ENCODE measurements around the gene TMEM263. TPM values are rescaled to one million over a fixed set of nuclear protein-coding genes. Genes with fewer than 3 reads are reported as not detected.

Gene TMEM263
- total and polyA plus RNA-seq, 9 of the 15 experiments (the other 6 are each of a cell fraction or from before 2014, with no cell fraction given): 12.6 to 36.7 (median 24.4) TPM

- TF ChIP-seq, protein P1, sequence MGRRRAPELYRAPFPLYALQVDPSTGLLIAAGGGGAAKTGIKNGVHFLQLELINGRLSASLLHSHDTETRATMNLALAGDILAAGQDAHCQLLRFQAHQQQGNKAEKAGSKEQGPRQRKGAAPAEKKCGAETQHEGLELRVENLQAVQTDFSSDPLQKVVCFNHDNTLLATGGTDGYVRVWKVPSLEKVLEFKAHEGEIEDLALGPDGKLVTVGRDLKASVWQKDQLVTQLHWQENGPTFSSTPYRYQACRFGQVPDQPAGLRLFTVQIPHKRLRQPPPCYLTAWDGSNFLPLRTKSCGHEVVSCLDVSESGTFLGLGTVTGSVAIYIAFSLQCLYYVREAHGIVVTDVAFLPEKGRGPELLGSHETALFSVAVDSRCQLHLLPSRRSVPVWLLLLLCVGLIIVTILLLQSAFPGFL (CRISPR knock-in tag; IDR thresholded peaks at IDR 0.05): no peak
- TF ChIP-seq, protein P2, sequence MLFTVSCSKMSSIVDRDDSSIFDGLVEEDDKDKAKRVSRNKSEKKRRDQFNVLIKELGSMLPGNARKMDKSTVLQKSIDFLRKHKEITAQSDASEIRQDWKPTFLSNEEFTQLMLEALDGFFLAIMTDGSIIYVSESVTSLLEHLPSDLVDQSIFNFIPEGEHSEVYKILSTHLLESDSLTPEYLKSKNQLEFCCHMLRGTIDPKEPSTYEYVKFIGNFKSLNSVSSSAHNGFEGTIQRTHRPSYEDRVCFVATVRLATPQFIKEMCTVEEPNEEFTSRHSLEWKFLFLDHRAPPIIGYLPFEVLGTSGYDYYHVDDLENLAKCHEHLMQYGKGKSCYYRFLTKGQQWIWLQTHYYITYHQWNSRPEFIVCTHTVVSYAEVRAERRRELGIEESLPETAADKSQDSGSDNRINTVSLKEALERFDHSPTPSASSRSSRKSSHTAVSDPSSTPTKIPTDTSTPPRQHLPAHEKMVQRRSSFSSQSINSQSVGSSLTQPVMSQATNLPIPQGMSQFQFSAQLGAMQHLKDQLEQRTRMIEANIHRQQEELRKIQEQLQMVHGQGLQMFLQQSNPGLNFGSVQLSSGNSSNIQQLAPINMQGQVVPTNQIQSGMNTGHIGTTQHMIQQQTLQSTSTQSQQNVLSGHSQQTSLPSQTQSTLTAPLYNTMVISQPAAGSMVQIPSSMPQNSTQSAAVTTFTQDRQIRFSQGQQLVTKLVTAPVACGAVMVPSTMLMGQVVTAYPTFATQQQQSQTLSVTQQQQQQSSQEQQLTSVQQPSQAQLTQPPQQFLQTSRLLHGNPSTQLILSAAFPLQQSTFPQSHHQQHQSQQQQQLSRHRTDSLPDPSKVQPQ (CRISPR knock-in tag; IDR thresholded peaks at IDR 0.05; ENCODE audit: borderline replicate concordance): no peak
- TF ChIP-seq POLR2AphosphoS5 (IDR thresholded peaks at IDR 0.05; ENCODE audit: control insufficient read depth, insufficient read depth, low read depth, low read length) (peak; percentile 70), RBM25 (IDR thresholded peaks at IDR 0.05; ENCODE audit: low read depth, low read length, severe bottlenecking) (no peak), ZNF518B (CRISPR knock-in tag; IDR thresholded peaks at IDR 0.05) (no peak), XRCC4 (IDR thresholded peaks at IDR 0.05; ENCODE audit: extremely low read depth, insufficient read depth, insufficient read length) (no peak), HSF4 (CRISPR knock-in tag; IDR thresholded peaks at IDR 0.05; ENCODE audit: borderline replicate concordance) (no peak), CHD1 (IDR thresholded peaks at IDR 0.05; ENCODE audit: low read length) (no peak), KDM5B (IDR thresholded peaks at IDR 0.05; ENCODE audit: insufficient replicate concordance, low read depth, low read length) (peak; percentile 46), ZNF146 (CRISPR knock-in tag; IDR thresholded peaks at IDR 0.05; ENCODE audit: unreplicated experiment) (no peak), ZNF384 (IDR thresholded peaks at IDR 0.05; ENCODE audit: low read depth, low read length) (no peak), ZSCAN29 (IDR thresholded peaks at IDR 0.05) (0 out of 2 replicates have a peak, but pooled peaks have one; percentile 47)
- TF ChIP-seq, protein P3, sequence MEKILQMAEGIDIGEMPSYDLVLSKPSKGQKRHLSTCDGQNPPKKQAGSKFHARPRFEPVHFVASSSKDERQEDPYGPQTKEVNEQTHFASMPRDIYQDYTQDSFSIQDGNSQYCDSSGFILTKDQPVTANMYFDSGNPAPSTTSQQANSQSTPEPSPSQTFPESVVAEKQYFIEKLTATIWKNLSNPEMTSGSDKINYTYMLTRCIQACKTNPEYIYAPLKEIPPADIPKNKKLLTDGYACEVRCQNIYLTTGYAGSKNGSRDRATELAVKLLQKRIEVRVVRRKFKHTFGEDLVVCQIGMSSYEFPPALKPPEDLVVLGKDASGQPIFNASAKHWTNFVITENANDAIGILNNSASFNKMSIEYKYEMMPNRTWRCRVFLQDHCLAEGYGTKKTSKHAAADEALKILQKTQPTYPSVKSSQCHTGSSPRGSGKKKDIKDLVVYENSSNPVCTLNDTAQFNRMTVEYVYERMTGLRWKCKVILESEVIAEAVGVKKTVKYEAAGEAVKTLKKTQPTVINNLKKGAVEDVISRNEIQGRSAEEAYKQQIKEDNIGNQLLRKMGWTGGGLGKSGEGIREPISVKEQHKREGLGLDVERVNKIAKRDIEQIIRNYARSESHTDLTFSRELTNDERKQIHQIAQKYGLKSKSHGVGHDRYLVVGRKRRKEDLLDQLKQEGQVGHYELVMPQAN (IDR thresholded peaks at IDR 0.05; ENCODE audit: borderline replicate concordance): no peak
- TF ChIP-seq, protein P4, sequence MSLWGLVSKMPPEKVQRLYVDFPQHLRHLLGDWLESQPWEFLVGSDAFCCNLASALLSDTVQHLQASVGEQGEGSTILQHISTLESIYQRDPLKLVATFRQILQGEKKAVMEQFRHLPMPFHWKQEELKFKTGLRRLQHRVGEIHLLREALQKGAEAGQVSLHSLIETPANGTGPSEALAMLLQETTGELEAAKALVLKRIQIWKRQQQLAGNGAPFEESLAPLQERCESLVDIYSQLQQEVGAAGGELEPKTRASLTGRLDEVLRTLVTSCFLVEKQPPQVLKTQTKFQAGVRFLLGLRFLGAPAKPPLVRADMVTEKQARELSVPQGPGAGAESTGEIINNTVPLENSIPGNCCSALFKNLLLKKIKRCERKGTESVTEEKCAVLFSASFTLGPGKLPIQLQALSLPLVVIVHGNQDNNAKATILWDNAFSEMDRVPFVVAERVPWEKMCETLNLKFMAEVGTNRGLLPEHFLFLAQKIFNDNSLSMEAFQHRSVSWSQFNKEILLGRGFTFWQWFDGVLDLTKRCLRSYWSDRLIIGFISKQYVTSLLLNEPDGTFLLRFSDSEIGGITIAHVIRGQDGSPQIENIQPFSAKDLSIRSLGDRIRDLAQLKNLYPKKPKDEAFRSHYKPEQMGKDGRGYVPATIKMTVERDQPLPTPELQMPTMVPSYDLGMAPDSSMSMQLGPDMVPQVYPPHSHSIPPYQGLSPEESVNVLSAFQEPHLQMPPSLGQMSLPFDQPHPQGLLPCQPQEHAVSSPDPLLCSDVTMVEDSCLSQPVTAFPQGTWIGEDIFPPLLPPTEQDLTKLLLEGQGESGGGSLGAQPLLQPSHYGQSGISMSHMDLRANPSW (CRISPR knock-in tag; IDR thresholded peaks at IDR 0.05): peak; percentile 88
These were observed 31.1 kb downstream of the TMEM263 start, which contains the start of gene MTERF2 (continued) for GRCh38 chr12:106986625-106987389.
